Psoas muscle (tissue), 8 donors: ENCODE measurements around the gene CNRIP1. TPM values are rescaled to one million over a fixed set of nuclear protein-coding genes. Genes with fewer than 3 reads are reported as not detected.
"Not testable (repeated sequence)": the region's sequence is repeated elsewhere in the genome, so short reads cannot be mapped to it uniquely, and the experiment has no call there.

Source experiments
- ATAC-seq, 4 donors: fragments of 200-7000 bp; cut with Tn5 transposase; one replicate each; pipeline ENCODE4 v1.9.1; 2020; ENCODE audit warnings: moderate library complexity in 3 of 4, mild to moderate bottlenecking in 2 of 4
- DNase-seq, 2 donors: peaks; one replicate each; pipeline ENCODE4 v3.0.0-alpha.2; 2020
- H3K27ac ChIP-seq: fragments of 200-600 bp; one replicate; pipeline ENCODE4 v1.8.0; 2022
- H3K27me3 ChIP-seq, 3 donors: fragments of 200-600 bp in 1 of 3; one replicate each; pipeline versions ENCODE4 v1.6.1 to v1.8.0; 2013 to 2022; ENCODE audit warnings: low read length in 2 of 3, mild to moderate bottlenecking in 2 of 3, moderate library complexity in 1 of 3; ENCODE audit not compliant: insufficient read depth in 3 of 3
- H3K36me3 ChIP-seq, 2 donors: fragments of 200-600 bp in 1 of 2; one replicate each; pipeline versions ENCODE4 v1.6.1 to v1.8.0; 2013 to 2022; ENCODE audit warnings: low read depth in 1 of 2, mild to moderate bottlenecking in 1 of 2, moderate library complexity in 1 of 2; ENCODE audit not compliant: insufficient read depth in 1 of 2
- H3K4me1 ChIP-seq: fragments of 200-600 bp; one replicate; pipeline ENCODE4 v1.8.0; 2022
- H3K4me3 ChIP-seq: fragments of 200-600 bp; one replicate; pipeline ENCODE4 v1.8.0; 2022; ENCODE audit warnings: mild to moderate bottlenecking
- H3K9me3 ChIP-seq: fragments of 200-600 bp; one replicate; pipeline ENCODE4 v1.8.0; 2022
- WGBS, 3 donors: extraction: QIAGEN DNeasy Blood & Tissue Kit; methylation state at CpG; one replicate each; pipeline versions ENCODE4 v1.1.6 to v1.1.7; 2013; 5-methylcytosine and 5-hydroxymethylcytosine counted together
- intact Hi-C, 2 donors: fragments of 100-400 bp; cut with DNase I; formaldehyde crosslinking; loops; one replicate each; pipeline versions ENCODE4 v1.11.0 to v1.14.2; 2022
- polyA plus RNA-seq, 3 donors: library from polyadenylated mRNA; stranded (reverse); fragments of 200-250 nt; gene quantifications; one replicate each; pipeline ENCODE4 v1.2.3, GENCODE V29; 2013
- total RNA-seq, 4 donors: library from RNA; stranded (reverse); fragmentation: NEBNext Ultra II Directional in 2 of 4; extraction: Animal tissue kit (Norgen Biotek cat#: 25700) in 2 of 4; gene quantifications; one replicate each; pipeline versions ENCODE4 v1.2.1 to v1.2.4, GENCODE V29; 2021 to 2023
- TF ChIP-seq, protein P1 (sequence below): fragments of 200-600 bp; IDR thresholded peaks from one replicate; pipeline ENCODE4 v1.8.0; 2022; ENCODE audit warnings: antibody characterized with exemption
- donor health status: healthy with polysubstance abuse.
- donor health status: DM: no; HTN: no; CAD: no; lungs with moderate emphysema.
- donor health status: Bipolar disorder and iron deficiency.
- donor health status: healthy.
- donor health status: DM: yes; HTN: yes; CAD: no.
- donor health status: DM: no; HTN: no; CAD: no.
- donor health status: DM: no; HTN: no; CAD: no.
- donor health status: DM: yes; HTN: yes; CAD: no.

Gene CNRIP1
- total and polyA plus RNA-seq, 7 donors: 3.5 to 11.7 (median 5.3) TPM

DNA sequence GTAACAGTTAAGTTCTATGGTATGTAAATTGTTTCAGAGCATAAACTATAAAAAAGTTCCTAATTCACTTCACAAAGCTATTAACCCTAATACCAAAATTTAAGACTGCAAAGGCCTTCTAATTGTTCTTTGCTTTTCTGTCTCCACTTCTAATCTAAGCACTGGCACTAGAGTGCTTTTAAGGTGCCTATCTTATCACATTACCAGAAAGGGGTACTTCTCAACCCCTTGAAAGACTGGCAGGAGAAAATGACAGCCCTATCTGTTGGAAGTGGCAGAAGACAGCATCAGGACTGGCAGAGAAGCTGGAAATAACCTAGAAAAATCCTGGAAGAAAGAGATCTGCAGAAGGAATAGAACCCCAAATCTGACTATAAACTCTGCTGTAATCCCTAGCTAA, 10.3 kb downstream of the CNRIP1 start:
- ATAC-seq: no peak
- no peaks in the 10 kb centered on the region for H3K9me3 ChIP-seq
- H3K4me1 ChIP-seq: no peaks in the 10 kb centered on the region
- intact Hi-C loops: no loop called here
- peaks cover 0 to 6% of the 10 kb centered on the region in 2 donors for H3K36me3 ChIP-seq
- DNase-seq: no peak
- no peak overlapping the region for H3K4me3 ChIP-seq
- no peaks in the 10 kb centered on the region for H3K27me3 ChIP-seq
- no peak overlapping the region for H3K27ac ChIP-seq
- TF ChIP-seq, protein P1, sequence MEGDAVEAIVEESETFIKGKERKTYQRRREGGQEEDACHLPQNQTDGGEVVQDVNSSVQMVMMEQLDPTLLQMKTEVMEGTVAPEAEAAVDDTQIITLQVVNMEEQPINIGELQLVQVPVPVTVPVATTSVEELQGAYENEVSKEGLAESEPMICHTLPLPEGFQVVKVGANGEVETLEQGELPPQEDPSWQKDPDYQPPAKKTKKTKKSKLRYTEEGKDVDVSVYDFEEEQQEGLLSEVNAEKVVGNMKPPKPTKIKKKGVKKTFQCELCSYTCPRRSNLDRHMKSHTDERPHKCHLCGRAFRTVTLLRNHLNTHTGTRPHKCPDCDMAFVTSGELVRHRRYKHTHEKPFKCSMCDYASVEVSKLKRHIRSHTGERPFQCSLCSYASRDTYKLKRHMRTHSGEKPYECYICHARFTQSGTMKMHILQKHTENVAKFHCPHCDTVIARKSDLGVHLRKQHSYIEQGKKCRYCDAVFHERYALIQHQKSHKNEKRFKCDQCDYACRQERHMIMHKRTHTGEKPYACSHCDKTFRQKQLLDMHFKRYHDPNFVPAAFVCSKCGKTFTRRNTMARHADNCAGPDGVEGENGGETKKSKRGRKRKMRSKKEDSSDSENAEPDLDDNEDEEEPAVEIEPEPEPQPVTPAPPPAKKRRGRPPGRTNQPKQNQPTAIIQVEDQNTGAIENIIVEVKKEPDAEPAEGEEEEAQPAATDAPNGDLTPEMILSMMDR: no peak

DNA sequence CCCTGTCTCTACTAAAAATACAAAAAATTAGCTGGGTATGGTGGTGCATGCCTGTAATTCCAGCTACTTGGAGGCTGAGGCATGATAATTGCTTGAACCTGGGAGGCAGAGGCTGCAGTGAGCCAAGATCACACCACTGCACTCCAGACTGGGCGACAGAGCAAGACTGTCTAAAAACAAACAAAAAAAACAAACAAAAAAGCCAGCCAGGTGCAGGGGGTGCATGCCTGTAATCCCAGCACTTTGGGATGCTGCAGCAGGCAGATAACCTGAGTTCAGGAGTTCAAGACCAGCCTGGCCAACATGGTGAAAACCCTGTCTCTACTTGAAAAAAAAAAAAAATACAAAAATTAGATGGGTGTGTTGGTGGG, 15.9 kb downstream of the CNRIP1 start:
- intact Hi-C loops, ATAC-seq, H3K27me3 ChIP-seq, H3K4me1 ChIP-seq, H3K9me3 ChIP-seq, H3K27ac ChIP-seq, H3K4me3 ChIP-seq, H3K36me3 ChIP-seq, DNase-seq: not testable (repeated sequence)
- 79 to 100% (median 90%) methylated on average over 1 of the region's 1 CpG for WGBS, 3 donors

DNA sequence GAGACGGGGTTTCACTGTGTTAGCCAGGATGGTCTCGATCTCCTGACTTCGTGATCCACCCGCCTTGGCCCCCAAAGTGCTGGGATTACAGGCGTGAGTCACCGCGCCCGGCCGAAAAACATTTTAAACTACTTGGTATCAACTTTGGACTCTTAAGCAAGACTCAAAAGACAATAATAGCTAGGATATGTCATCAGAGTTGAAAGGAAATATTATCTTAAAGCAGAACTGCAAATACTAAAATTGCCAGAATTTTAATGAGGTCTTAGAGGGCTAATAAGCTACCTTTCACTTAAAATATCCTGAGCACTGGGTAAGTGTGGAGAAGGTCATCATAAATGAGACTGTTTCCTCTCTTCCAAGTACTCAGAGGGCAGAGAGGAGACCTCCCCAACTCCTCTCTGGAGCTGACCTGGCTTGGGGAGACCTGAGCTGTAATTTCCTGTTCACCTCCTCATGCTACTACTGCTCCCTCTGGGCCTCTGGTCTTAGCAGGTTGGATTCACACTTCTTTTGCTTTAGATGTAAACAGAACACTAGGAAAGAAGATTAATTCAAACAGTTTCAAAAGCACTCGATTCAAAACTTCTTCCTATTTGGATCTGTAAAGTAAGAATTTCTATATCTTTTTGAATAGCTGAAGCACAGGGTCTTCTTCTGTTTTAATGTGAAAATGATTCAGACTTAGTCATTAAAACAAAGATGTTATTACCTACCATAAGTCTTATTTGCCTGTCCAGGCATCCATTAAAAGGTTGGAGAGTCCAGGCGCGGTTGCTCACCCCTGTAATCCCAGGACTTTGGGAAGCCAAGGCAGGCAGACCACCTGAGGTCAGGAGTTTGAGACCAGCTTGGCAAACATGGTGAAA, 16.5 kb downstream of the CNRIP1 start:
- Histone ChIP-seq H3K9me3 (no peaks in the 10 kb centered on the region), H3K4me3 (no peak overlapping the region), H3K4me1 (no peaks in the 10 kb centered on the region), H3K27ac (no peak overlapping the region), H3K27me3 (no peaks in the 10 kb centered on the region), H3K36me3 (no peaks in the 10 kb centered on the region)
- TF ChIP-seq, protein P1: no peak
- no peak for DNase-seq
- ATAC-seq: no peak
- intact Hi-C loops: no loop called here
- 85 to 95% (median 92%) methylated on average over 8 to 12 of the region's 12 CpGs for WGBS, 3 donors

DNA sequence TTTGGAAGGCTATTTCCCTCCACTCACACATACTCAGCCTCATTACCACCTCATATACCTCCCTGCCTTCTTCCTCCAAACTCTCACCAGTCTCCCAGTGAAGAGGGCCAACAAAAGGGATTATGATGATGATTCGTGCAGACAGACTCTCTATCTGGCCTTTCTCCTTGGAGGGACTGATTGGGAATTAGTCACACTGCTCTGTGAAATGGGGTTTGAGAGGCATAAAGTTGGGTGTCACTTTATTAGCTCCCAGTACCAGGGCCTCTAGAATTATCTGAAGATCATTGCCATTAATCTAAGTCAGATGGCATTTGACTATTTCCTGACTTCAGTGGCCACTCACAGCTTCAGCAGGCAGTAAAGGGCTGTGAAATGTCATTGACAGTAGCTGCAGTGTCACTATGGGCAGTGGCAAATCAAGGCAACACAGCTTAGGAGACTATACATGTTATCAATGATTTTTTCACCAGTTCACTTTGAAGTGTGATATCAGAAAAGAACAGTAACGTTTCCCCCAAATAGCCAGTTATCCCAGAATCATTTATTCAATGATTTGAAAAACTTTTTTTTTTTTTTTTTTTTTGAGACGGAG, 17.4 kb downstream of the CNRIP1 start:
- Histone ChIP-seq H3K36me3 (no peaks in the 10 kb centered on the region), H3K27me3 (no peaks in the 10 kb centered on the region), H3K4me1 (no peaks in the 10 kb centered on the region), H3K9me3 (no peaks in the 10 kb centered on the region), H3K4me3 (no peak overlapping the region), H3K27ac (no peak overlapping the region)
- TF ChIP-seq, protein P1: no peak
- no peak for ATAC-seq
- DNase-seq: no peak
- 66 to 84% (median 69%) methylated on average over 3 of the region's 3 CpGs for WGBS, 3 donors
- intact Hi-C loops: no loop called here

DNA sequence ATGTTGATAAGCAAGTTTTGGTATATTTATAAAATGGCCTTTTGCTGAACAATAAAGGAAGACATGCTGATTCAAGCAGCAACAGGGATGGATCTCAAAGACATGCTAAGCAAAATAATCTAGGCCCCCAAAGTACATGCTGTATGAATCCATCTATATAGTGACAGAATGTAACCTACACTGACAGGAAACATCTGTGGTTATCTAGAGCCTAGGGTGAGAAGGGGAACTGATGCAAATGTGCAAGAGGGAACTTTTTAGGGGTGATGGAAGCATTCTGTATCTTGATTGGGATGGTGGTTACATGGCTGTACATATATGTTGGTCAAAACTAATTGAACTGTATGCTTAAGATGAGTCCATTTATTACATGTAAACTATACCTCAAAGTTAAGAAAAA, 24.2 kb downstream of the CNRIP1 start:
- H3K4me3 ChIP-seq: no peak overlapping the region
- TF ChIP-seq, protein P1: no peak
- H3K27ac ChIP-seq: peak overlapping the region; percentile 94
- H3K36me3 ChIP-seq: no peaks in the 10 kb centered on the region
- H3K27me3 ChIP-seq: no peaks in the 10 kb centered on the region
- H3K9me3 ChIP-seq: no peaks in the 10 kb centered on the region
- intact Hi-C loops: no loop called here
- no peak for DNase-seq
- H3K4me1 ChIP-seq: peaks cover 43% of the 10 kb centered on the region
- ATAC-seq: no peak
